Measurements from ENCODE around the gene CNN3. TPM values are rescaled to one million over a fixed set of nuclear protein-coding genes. Genes with fewer than 3 reads are reported as not detected.

Gene CNN3
- total RNA-seq, 3 donors from 2014 or later (not counting 1 experiment from before 2014, with no cell fraction given), result 0.55 to 1.7 (median 0.96) TPM

DNA sequence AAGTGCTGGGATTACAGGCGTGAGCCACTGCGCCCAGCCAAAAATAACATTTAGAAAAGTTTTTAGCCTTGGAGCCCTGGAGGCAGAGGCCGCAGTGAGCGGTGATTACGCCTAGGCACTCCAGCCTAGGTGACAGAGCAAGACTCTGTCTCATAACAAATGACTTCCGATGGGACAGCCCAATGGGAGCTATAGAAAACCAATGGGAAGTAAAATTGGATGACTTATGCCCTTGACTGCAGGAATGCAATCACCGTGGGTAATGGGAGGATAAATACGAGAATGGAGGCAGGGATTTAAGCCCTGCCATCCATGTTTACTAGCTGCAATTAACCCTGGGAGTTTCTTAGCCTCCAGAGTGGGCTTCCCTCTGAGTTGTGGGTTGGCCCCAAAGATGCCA, 37.0 kb upstream of the CNN3 start:
- Mint-ChIP-seq H3K36me3 (no peaks in the 10 kb centered on the region), H3K27me3 (ENCODE audit: low read depth in 2 of 2) (no peaks in the 10 kb centered on the region), H3K4me1 (peaks cover 9% of the 10 kb centered on the region in 2 donors), H3K9me3 (no peaks in the 10 kb centered on the region), H3K4me3 (no peak overlapping the region), H3K27ac (no peak overlapping the region)
- H3K27me3 ChIP-seq (ENCODE audit: control insufficient read depth, insufficient read depth, low read length), result no peaks in the 10 kb centered on the region
- H3K4me1 ChIP-seq (ENCODE audit: control insufficient read depth, insufficient read depth, low read length), result peaks cover 11% of the 10 kb centered on the region
- H3K36me3 ChIP-seq (ENCODE audit: control insufficient read depth, insufficient read depth, low read length), result no peaks in the 10 kb centered on the region
- ATAC-seq, result no peak
- no peaks in the 10 kb centered on the region for H3K9me3 ChIP-seq (ENCODE audit: control insufficient read depth, insufficient read depth, low read length)
- 85% methylated on average over 8 of the region's 8 CpGs for WGBS (ENCODE audit: insufficient coverage)
- H3K4me3 ChIP-seq (ENCODE audit: low read length), result no peak overlapping the region
- H3K27ac ChIP-seq (ENCODE audit: low read length), result no peak overlapping the region
- no peak for DNase-seq
- TF ChIP-seq, protein P1, sequence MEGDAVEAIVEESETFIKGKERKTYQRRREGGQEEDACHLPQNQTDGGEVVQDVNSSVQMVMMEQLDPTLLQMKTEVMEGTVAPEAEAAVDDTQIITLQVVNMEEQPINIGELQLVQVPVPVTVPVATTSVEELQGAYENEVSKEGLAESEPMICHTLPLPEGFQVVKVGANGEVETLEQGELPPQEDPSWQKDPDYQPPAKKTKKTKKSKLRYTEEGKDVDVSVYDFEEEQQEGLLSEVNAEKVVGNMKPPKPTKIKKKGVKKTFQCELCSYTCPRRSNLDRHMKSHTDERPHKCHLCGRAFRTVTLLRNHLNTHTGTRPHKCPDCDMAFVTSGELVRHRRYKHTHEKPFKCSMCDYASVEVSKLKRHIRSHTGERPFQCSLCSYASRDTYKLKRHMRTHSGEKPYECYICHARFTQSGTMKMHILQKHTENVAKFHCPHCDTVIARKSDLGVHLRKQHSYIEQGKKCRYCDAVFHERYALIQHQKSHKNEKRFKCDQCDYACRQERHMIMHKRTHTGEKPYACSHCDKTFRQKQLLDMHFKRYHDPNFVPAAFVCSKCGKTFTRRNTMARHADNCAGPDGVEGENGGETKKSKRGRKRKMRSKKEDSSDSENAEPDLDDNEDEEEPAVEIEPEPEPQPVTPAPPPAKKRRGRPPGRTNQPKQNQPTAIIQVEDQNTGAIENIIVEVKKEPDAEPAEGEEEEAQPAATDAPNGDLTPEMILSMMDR (IDR thresholded peaks at IDR 0.05), result no peak
- intact Hi-C loops (cut with micrococcal nuclease), result loop anchor here (10.0 kb wide), 1 partner anchor 111 kb away; the partner anchor contains the start of gene ALG14

DNA sequence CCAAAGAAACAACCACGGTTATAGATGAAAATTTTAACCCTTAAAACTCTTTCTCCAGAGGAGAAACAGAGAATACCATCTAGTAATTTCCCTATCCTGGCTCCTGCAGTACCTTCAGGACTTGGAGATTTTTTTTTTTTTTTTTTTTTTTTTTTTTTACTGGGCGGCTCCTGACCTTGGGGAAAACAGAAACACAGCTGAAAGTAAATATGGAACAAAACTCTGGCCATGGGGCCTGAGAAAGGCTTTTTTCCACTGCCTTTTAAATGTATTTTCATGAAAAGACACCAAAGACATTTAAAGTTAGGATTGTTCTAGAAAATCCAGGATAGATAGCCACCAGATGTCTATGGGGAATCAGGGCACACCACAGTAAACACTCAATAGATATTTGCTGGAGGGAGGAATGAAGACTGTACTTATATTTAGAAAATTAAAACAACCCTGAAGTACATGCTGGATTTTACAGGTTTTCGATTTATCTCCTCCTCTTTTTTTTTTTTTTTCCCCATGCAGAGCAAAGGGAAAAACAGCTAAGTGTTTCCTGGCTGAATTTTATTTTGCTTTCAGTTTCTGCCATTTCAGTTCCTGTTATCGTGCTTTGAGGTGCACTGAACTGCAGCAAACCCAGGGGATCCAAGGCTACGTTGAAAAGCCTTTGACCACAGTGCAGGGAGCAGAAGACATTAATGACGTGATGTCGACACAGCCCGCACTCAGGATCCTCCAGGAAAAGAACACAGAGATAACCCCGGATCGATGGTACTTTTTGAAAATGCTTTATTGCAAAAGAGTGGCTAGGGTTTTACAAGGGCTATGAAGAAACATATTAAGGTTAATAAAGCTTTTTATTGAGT, 35.7 kb upstream of the CNN3 start:
- Mint-ChIP-seq H3K27ac (peak overlapping the region; percentile 83 to 94), H3K27me3 (ENCODE audit: low read depth in 2 of 2) (no peaks in the 10 kb centered on the region), H3K4me3 (peak overlapping the region; percentile 95), H3K9me3 (no peaks in the 10 kb centered on the region), H3K36me3 (no peaks in the 10 kb centered on the region), H3K4me1 (peaks cover 9% of the 10 kb centered on the region in 2 donors)
- intact Hi-C loops (cut with micrococcal nuclease), result loop anchor here (10.0 kb wide), 1 partner anchor 112 kb away; the partner anchor contains the start of gene ALG14
- H3K27me3 ChIP-seq (ENCODE audit: control insufficient read depth, insufficient read depth, low read length), result no peaks in the 10 kb centered on the region
- peak overlapping the region; percentile 39 for H3K4me3 ChIP-seq (ENCODE audit: low read length)
- 17% methylated on average over 10 of the region's 10 CpGs for WGBS (ENCODE audit: insufficient coverage)
- no peaks in the 10 kb centered on the region for H3K9me3 ChIP-seq (ENCODE audit: control insufficient read depth, insufficient read depth, low read length)
- peak overlapping the region; percentile 69 for H3K27ac ChIP-seq (ENCODE audit: low read length)
- DNase-seq (peak in 1 of 2 donors; percentile 61), ATAC-seq (peak; percentile 50 to 75 (median 71))
- peaks cover 11% of the 10 kb centered on the region for H3K4me1 ChIP-seq (ENCODE audit: control insufficient read depth, insufficient read depth, low read length)
- no peaks in the 10 kb centered on the region for H3K36me3 ChIP-seq (ENCODE audit: control insufficient read depth, insufficient read depth, low read length)
- TF ChIP-seq, protein P1 (IDR thresholded peaks at IDR 0.05), result no peak

DNA sequence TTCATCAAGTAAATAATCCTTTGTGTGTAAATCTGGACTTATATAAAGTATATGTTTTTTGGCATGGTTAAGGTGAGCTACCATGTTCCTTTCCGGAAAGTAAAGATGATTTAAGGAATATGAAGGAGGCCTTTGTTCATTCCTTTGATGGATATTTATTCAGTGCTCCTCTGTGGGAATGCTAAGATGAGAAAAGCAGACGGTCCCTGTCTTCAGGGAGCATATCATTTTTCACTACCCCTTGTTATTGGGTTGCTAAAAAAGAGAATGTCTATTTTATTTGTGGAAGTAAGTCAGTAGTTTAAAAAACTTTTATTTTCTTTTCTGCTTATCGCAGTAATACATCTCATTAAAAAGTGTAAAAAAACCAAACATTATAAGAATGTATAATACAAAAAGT, 35.1 kb upstream of the CNN3 start:
- Histone ChIP-seq H3K4me1 (ENCODE audit: control insufficient read depth, insufficient read depth, low read length) (peaks cover 11% of the 10 kb centered on the region), H3K9me3 (ENCODE audit: control insufficient read depth, insufficient read depth, low read length) (no peaks in the 10 kb centered on the region), H3K27ac (ENCODE audit: low read length) (no peak overlapping the region), H3K36me3 (ENCODE audit: control insufficient read depth, insufficient read depth, low read length) (no peaks in the 10 kb centered on the region), H3K4me3 (ENCODE audit: low read length) (no peak overlapping the region), H3K27me3 (ENCODE audit: control insufficient read depth, insufficient read depth, low read length) (no peaks in the 10 kb centered on the region)
- Mint-ChIP-seq H3K36me3 (no peaks in the 10 kb centered on the region), H3K27ac (peak overlapping the region; percentile 83 to 94), H3K4me1 (peaks cover 9% of the 10 kb centered on the region in 2 donors), H3K27me3 (ENCODE audit: low read depth in 2 of 2) (no peaks in the 10 kb centered on the region), H3K4me3 (peak overlapping the region; percentile 95), H3K9me3 (no peaks in the 10 kb centered on the region)
- intact Hi-C loops (cut with micrococcal nuclease), result loop anchor here (10.0 kb wide), 1 partner anchor 113 kb away; the partner anchor contains the start of gene ALG14
- WGBS (ENCODE audit: insufficient coverage), result 100% methylated on average over 1 of the region's 3 CpGs
- ATAC-seq (no peak), DNase-seq (no peak)
- TF ChIP-seq, protein P1 (IDR thresholded peaks at IDR 0.05), result no peak

Measured in natural killer cell (primary cell).